Suprapubic skin (tissue), 4 donors: Measurements from ENCODE around the gene TAPBPL.

Experiments used
- EP300 ChIP-seq: sonication (generic); formaldehyde crosslinking; IDR thresholded peaks from one replicate; pipeline ENCODE4 v1.6.1; 2017; ENCODE audit warnings: antibody characterized with exemption
- POLR2A ChIP-seq, 2 donors: fragments of 450-650 bp; IDR thresholded peaks; one replicate each; pipeline ENCODE4 v1.6.1; 2017; ENCODE audit warnings: antibody characterized with exemption in 2 of 2, mild to moderate bottlenecking in 2 of 2, moderate library complexity in 2 of 2
- POLR2AphosphoS5 ChIP-seq, 3 donors: sonication (generic); formaldehyde crosslinking; IDR thresholded peaks; one replicate each; pipeline ENCODE4 v1.6.1; 2017; ENCODE audit warnings: antibody characterized with exemption in 3 of 3
- TF ChIP-seq, protein P1 (sequence below), 2 donors: fragments of 200-600 bp in 1 of 2; fragments of 450-650 bp in 1 of 2; sonication (generic) in 1 of 2; IDR thresholded peaks; one replicate each; pipeline ENCODE4 v1.5.1; 2016 to 2019; ENCODE audit warnings: antibody characterized with exemption in 2 of 2, mild to moderate bottlenecking in 1 of 2, moderate library complexity in 1 of 2

DNA sequence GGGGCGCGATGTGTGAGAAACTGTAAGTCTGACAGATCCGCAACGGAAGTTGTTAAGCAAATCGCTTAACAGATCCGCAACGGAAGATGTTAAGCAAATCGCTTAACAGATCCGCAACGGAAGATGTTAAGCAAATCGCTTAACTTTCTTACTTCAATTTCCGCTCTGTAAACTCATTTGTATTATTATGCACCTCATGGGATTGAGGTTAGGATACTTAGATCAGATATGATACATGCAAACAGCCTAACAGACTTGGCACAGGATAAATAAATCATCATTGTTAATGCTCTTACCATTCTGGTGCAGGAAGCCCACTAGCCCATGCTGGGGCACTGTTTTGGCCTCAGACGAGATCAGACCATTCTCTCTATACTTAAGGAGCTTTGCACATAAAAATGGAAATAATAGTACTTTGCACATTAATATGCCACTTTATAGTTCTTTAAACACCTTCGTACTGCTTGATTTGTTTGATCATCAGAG, 42.5 kb downstream of the TAPBPL start:
- TF ChIP-seq, protein P1, sequence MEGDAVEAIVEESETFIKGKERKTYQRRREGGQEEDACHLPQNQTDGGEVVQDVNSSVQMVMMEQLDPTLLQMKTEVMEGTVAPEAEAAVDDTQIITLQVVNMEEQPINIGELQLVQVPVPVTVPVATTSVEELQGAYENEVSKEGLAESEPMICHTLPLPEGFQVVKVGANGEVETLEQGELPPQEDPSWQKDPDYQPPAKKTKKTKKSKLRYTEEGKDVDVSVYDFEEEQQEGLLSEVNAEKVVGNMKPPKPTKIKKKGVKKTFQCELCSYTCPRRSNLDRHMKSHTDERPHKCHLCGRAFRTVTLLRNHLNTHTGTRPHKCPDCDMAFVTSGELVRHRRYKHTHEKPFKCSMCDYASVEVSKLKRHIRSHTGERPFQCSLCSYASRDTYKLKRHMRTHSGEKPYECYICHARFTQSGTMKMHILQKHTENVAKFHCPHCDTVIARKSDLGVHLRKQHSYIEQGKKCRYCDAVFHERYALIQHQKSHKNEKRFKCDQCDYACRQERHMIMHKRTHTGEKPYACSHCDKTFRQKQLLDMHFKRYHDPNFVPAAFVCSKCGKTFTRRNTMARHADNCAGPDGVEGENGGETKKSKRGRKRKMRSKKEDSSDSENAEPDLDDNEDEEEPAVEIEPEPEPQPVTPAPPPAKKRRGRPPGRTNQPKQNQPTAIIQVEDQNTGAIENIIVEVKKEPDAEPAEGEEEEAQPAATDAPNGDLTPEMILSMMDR (IDR thresholded peaks at IDR 0.05) = no peak
- no peak for TF ChIP-seq POLR2A (IDR thresholded peaks at IDR 0.05)
- no peak for TF ChIP-seq EP300
- no peak for TF ChIP-seq POLR2AphosphoS5 (IDR thresholded peaks at IDR 0.05)
